ENCODE results near the gene RRAD.
A peak's percentile ranks its signal among the peaks of the same experiment; 100 is the strongest.
"Not testable (repeated sequence)": the region's sequence is repeated elsewhere in the genome, so short reads cannot be mapped to it uniquely, and the experiment has no call there.

RRAD gene

GRCh38 chr16:66936889-66937554, 11.7 kb upstream of the RRAD start:
- DNase-seq (ENCODE audit: low read depth) = no peak
- no peak for TF ChIP-seq CTCF (IDR thresholded peaks at IDR 0.05; ENCODE audit: control insufficient read depth, insufficient read depth, low read depth, low read length, missing control alignments)
- no peak overlapping the region for H3K4me3 ChIP-seq (ENCODE audit: control insufficient read depth, low read depth, low read length)

- TF ChIP-seq CTCF (IDR thresholded peaks at IDR 0.05; ENCODE audit: control insufficient read depth, insufficient read depth, low read depth, low read length, missing control alignments) = no peak
- 0 out of 2 replicates have a peak overlapping the region, but pooled peaks have one; percentile 84 for H3K4me3 ChIP-seq (ENCODE audit: control insufficient read depth, low read depth, low read length)
- DNase-seq (ENCODE audit: low read depth) = no peak
Observed at GRCh38 chr16:66936462-66936861, 11.1 kb upstream of the RRAD start.

- peak within 1 kb of the TSS; percentile 84 for H3K4me3 ChIP-seq (ENCODE audit: control insufficient read depth, low read depth, low read length)
- TF ChIP-seq CTCF (IDR thresholded peaks at IDR 0.05; ENCODE audit: control insufficient read depth, insufficient read depth, low read depth, low read length, missing control alignments) = no peak
- peak; percentile 14 for DNase-seq (ENCODE audit: low read depth)
Observed at GRCh38 chr16:66935314-66936011, 10.1 kb upstream of the RRAD start, which contains the start of gene CES2. Gene CES2 (plus strand): TSS chr16:66935516. CDS start chr16:66935636, 120 bp downstream.

- peak overlapping the region; percentile 84 for H3K4me3 ChIP-seq (ENCODE audit: control insufficient read depth, low read depth, low read length)
- not testable (repeated sequence) for DNase-seq (ENCODE audit: low read depth)
Observed at GRCh38 chr16:66934839-66935313, 9.5 kb upstream of the RRAD start.

- peak; percentile 25 for DNase-seq (ENCODE audit: low read depth)
- peak within 1 kb of the TSS; percentile 84 for H3K4me3 ChIP-seq (ENCODE audit: control insufficient read depth, low read depth, low read length)
- no peak for TF ChIP-seq CTCF (IDR thresholded peaks at IDR 0.05; ENCODE audit: control insufficient read depth, insufficient read depth, low read depth, low read length, missing control alignments)
Observed at GRCh38 chr16:66934138-66934838, 9.0 kb upstream of the RRAD start, which contains the start of gene CIAO2B. Gene CIAO2B (minus strand): TSS chr16:66934402. CDS start chr16:66934364, 38 bp downstream.

GRCh38 chr16:66933776-66934137, 8.4 kb upstream of the RRAD start:
- DNase-seq (ENCODE audit: low read depth) = no peak
- TF ChIP-seq CTCF (IDR thresholded peaks at IDR 0.05; ENCODE audit: control insufficient read depth, insufficient read depth, low read depth, low read length, missing control alignments) = no peak
- peak overlapping the region; percentile 84 for H3K4me3 ChIP-seq (ENCODE audit: control insufficient read depth, low read depth, low read length)

All from AG09309 (cell line).